Osteoblast (primary cell): ENCODE measurements around the gene COL27A1. TPM values are rescaled to one million over a fixed set of nuclear protein-coding genes. Genes with fewer than 3 reads are reported as not detected.
"Not testable (repeated sequence)": the region's sequence is repeated elsewhere in the genome, so short reads cannot be mapped to it uniquely, and the experiment has no call there.

Experiments
- DNase-seq: peaks from one replicate; pipeline ENCODE4 v3.0.0; 2011; ENCODE audit warnings: low spot score, mixed read lengths; ENCODE audit not compliant: insufficient read length; ENCODE audit errors: missing footprints
- H2AFZ ChIP-seq: 2 replicates; pipeline ENCODE4 v1.6.0; 2011; ENCODE audit warnings: mild to moderate bottlenecking, low read length
- H3K27ac ChIP-seq: 2 replicates; pipeline ENCODE4 v1.5.1; 2011; ENCODE audit warnings: mild to moderate bottlenecking, low read depth, low read length, moderate library complexity
- H3K27me3 ChIP-seq: 2 replicates; pipeline ENCODE4 v1.6.0; 2012; ENCODE audit warnings: mild to moderate bottlenecking, control low read depth, inconsistent platforms, low read length, moderate library complexity; ENCODE audit not compliant: insufficient read depth
- H3K36me3 ChIP-seq: 2 replicates; pipeline ENCODE4 v1.5.1; 2011; ENCODE audit warnings: mild to moderate bottlenecking, low read length, control low read depth, moderate library complexity; ENCODE audit not compliant: insufficient read depth
- H3K4me1 ChIP-seq: 2 replicates; pipeline ENCODE4 v1.5.1; 2011; ENCODE audit warnings: mild to moderate bottlenecking, low read length, control low read depth, moderate library complexity; ENCODE audit not compliant: insufficient read depth
- H3K4me2 ChIP-seq: 2 replicates; pipeline ENCODE4 v1.6.0; 2011; ENCODE audit warnings: mild to moderate bottlenecking, low read length; ENCODE audit not compliant: insufficient read depth
- H3K4me3 ChIP-seq: fragments of 200-600 bp; sonication (generic); 3 replicates; pipeline ENCODE4 v1.5.1; 2012; ENCODE audit warnings: mild to moderate bottlenecking, low read length, inconsistent platforms; ENCODE audit not compliant: insufficient read depth
- H3K79me2 ChIP-seq: 2 replicates; pipeline ENCODE4 v1.6.0; 2012; ENCODE audit warnings: mild to moderate bottlenecking, low read length, control low read depth, inconsistent platforms; ENCODE audit not compliant: insufficient read depth
- H3K9me3 ChIP-seq: 2 replicates; pipeline ENCODE4 v1.5.1; 2011; ENCODE audit warnings: low read depth, low read length, control low read depth
- H4K20me1 ChIP-seq: 2 replicates; pipeline ENCODE4 v1.6.0; 2012; ENCODE audit warnings: mild to moderate bottlenecking, low read length, control low read depth; ENCODE audit not compliant: insufficient read depth
- total RNA-seq: library from RNA; depleted of rRNA; stranded (reverse); fragments of >200 nt; gene quantifications from 2 replicates; pipeline ENCODE4 v1.2.3, GENCODE V29; 2012
- TF ChIP-seq, protein P1 (sequence below): IDR thresholded peaks from 2 replicates; pipeline ENCODE4 v1.5.1; 2011; ENCODE audit warnings: mild to moderate bottlenecking, low read depth, low read length, moderate library complexity; ENCODE audit errors: extremely low read depth

The COL27A1 gene
- total RNA-seq, 1 donor: 10.1 TPM

GRCh38 chr9:114187827-114188226 is 32.5 kb downstream of the COL27A1 start:
- no peak for DNase-seq
- H3K4me2 ChIP-seq: no peak overlapping the region
- TF ChIP-seq, protein P1, sequence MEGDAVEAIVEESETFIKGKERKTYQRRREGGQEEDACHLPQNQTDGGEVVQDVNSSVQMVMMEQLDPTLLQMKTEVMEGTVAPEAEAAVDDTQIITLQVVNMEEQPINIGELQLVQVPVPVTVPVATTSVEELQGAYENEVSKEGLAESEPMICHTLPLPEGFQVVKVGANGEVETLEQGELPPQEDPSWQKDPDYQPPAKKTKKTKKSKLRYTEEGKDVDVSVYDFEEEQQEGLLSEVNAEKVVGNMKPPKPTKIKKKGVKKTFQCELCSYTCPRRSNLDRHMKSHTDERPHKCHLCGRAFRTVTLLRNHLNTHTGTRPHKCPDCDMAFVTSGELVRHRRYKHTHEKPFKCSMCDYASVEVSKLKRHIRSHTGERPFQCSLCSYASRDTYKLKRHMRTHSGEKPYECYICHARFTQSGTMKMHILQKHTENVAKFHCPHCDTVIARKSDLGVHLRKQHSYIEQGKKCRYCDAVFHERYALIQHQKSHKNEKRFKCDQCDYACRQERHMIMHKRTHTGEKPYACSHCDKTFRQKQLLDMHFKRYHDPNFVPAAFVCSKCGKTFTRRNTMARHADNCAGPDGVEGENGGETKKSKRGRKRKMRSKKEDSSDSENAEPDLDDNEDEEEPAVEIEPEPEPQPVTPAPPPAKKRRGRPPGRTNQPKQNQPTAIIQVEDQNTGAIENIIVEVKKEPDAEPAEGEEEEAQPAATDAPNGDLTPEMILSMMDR: no peak
- no peak overlapping the region for H3K27ac ChIP-seq
- H3K36me3 ChIP-seq: no peaks in the 10 kb centered on the region
- H3K4me3 ChIP-seq: no peak overlapping the region
- H3K9me3 ChIP-seq: no peaks in the 10 kb centered on the region
- H3K79me2 ChIP-seq: no peaks in the 10 kb centered on the region
- H2AFZ ChIP-seq: no peak overlapping the region
- no peaks in the 10 kb centered on the region for H3K4me1 ChIP-seq
- H4K20me1 ChIP-seq: peaks cover 4% of the 10 kb centered on the region
- no peaks in the 10 kb centered on the region for H3K27me3 ChIP-seq

DNA sequence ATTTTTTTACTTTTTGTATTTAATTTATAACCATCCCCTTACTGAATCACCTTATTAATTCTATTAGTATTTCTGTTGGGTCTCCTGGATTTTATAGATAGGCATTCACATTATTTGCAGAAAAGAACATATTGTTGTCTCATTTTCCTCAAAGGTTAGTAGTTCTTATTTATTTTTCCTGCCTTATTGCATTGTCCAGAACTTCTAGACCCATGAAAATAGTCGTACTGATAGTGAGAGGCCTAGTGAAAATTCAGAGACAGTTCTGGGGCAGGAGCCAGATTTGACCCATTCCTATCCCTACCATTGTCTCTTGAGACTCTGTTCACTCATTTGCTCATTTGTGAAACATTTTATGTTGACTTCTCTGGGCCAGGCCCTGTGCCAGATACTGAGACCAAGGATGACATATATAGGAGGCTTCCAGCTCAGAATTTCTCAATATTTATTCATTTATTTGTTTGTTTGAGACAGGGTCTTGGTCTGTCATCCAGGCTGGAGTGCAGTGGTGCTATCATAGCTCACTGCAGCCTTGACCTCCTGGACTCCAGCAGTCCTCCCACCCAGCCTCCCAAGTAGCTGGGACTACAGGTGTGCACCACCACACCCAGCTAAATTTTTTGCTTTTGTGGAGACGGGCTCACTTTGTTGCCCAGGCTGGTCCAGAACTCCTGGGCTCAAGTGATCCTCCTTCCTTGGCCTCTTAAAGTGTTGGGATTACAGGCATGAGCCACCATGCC is 34.7 kb downstream of the COL27A1 start:
- H3K36me3 ChIP-seq: no peaks in the 10 kb centered on the region
- H3K9me3 ChIP-seq: no peaks in the 10 kb centered on the region
- no peaks in the 10 kb centered on the region for H3K27me3 ChIP-seq
- DNase-seq: no peak
- no peak overlapping the region for H3K4me3 ChIP-seq
- H4K20me1 ChIP-seq: no peaks in the 10 kb centered on the region
- no peaks in the 10 kb centered on the region for H3K4me1 ChIP-seq
- H2AFZ ChIP-seq: no peak overlapping the region
- H3K79me2 ChIP-seq: no peaks in the 10 kb centered on the region
- H3K4me2 ChIP-seq: no peak overlapping the region
- TF ChIP-seq, protein P1: no peak
- no peak overlapping the region for H3K27ac ChIP-seq

DNA sequence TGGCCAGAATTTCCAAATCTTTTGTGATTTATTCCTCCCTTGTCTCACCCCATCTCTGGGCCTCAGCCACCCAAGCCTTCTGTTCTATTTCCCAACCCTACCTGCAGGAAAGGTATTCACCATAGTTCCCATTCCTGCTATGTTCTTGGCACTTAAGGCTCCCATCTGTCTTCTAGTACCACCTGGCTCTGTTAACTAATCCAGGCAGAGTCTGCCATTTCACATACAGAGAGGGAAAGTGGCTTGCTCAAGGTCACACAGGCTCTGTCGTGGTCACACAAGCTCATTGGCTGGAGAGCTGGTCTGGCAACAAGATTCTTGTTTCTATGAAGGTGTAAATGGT is 35.2 kb downstream of the COL27A1 start:
- Histone ChIP-seq H3K4me1 (no peaks in the 10 kb centered on the region), H3K27ac (no peak overlapping the region)

DNA sequence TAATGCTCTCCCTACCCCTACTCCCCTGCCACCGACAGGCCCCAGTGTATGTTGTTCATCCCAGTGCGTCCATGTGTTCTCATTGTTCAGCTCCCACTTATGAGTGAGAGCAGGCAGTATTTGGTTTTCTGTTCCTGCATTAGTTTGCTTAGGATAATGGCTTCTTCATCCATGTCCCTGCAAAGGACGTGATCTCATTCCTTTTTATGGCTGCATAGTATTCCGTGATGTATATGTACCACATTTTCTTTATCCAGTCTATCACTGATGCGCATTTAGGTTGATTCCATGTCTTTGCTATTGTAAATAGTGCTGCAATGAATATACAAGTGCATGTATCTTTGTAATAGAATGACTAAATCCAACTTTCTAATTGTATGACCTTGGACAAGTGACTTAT is 36.1 kb downstream of the COL27A1 start:
- H3K4me2 ChIP-seq, H3K4me1 ChIP-seq, H3K27ac ChIP-seq, H3K79me2 ChIP-seq, H3K9me3 ChIP-seq, DNase-seq, H3K27me3 ChIP-seq, H4K20me1 ChIP-seq, H3K36me3 ChIP-seq, H2AFZ ChIP-seq, H3K4me3 ChIP-seq: not testable (repeated sequence)

More for the DNA sequence above, 35.2 kb downstream of the COL27A1 start:
- Histone ChIP-seq H3K4me2 (no peak overlapping the region), H2AFZ (no peak overlapping the region), H3K4me3 (no peak overlapping the region), H3K27me3 (no peaks in the 10 kb centered on the region), H4K20me1 (no peaks in the 10 kb centered on the region), H3K36me3 (no peaks in the 10 kb centered on the region), H3K79me2 (no peaks in the 10 kb centered on the region), H3K9me3 (no peaks in the 10 kb centered on the region)
- TF ChIP-seq, protein P1: no peak
- DNase-seq: no peak
